Natural killer cell (primary cell): ENCODE measurements around the gene PDGFRA. TPM values are rescaled to one million over a fixed set of nuclear protein-coding genes. Genes with fewer than 3 reads are reported as not detected.

Experiments
- ATAC-seq, 3 donors: fragments of 150-1000 bp in 2 of 3; fragments of 200-7000 bp in 1 of 3; cut with Tn5 transposase; 1 replicate in 1 of 3; 2 replicates in 2 of 3; pipeline ENCODE4 v1.10.0; 2021; ENCODE audit warnings: mild to moderate bottlenecking in 2 of 3, moderate library complexity in 2 of 3
- DNase-seq, 2 donors: peaks; one replicate each; pipeline versions ENCODE4 v3.0.0 to v3.0.0-alpha.2; 2013 to 2021; ENCODE audit warnings: mixed read lengths in 1 of 2
- H3K27ac ChIP-seq: one replicate; pipeline ENCODE4 v1.5.1; 2013; ENCODE audit warnings: mild to moderate bottlenecking, low read length
- H3K27me3 ChIP-seq: one replicate; pipeline ENCODE4 v1.6.1; 2013; ENCODE audit warnings: low read length; ENCODE audit not compliant: control insufficient read depth, insufficient read depth
- H3K36me3 ChIP-seq: one replicate; pipeline ENCODE4 v1.6.1; 2013; ENCODE audit warnings: low read length; ENCODE audit not compliant: control insufficient read depth, insufficient read depth
- H3K4me1 ChIP-seq: one replicate; pipeline ENCODE4 v1.6.1; 2013; ENCODE audit warnings: low read length; ENCODE audit not compliant: control insufficient read depth, insufficient read depth
- H3K4me3 ChIP-seq: one replicate; pipeline ENCODE4 v1.5.1; 2013; ENCODE audit warnings: low read length
- H3K9me3 ChIP-seq: one replicate; pipeline ENCODE4 v1.6.1; 2013; ENCODE audit warnings: low read length; ENCODE audit not compliant: control insufficient read depth, insufficient read depth
- H3K27ac Mint-ChIP-seq, 2 donors: one replicate each; pipeline ENCODE4 v1.8.0; 2022; ENCODE audit warnings: mild to moderate bottlenecking in 2 of 2, mixed read lengths in 2 of 2, moderate library complexity in 1 of 2
- H3K27me3 Mint-ChIP-seq, 2 donors: one replicate each; pipeline ENCODE4 v1.8.0; 2022; ENCODE audit warnings: low read depth in 2 of 2, mixed read lengths in 2 of 2
- H3K36me3 Mint-ChIP-seq: one replicate; pipeline ENCODE4 v1.8.0; 2022; ENCODE audit warnings: mixed read lengths
- H3K4me1 Mint-ChIP-seq, 2 donors: one replicate each; pipeline ENCODE4 v1.8.0; 2022; ENCODE audit warnings: mixed read lengths in 2 of 2
- H3K4me3 Mint-ChIP-seq: one replicate; pipeline ENCODE4 v1.8.0; 2022; ENCODE audit warnings: mild to moderate bottlenecking, moderate library complexity, mixed read lengths
- H3K9me3 Mint-ChIP-seq, 2 donors: one replicate each; pipeline ENCODE4 v1.8.0; 2022; ENCODE audit warnings: mixed read lengths in 2 of 2
- CTCF ChIP-seq: fragments of 200-600 bp; IDR thresholded peaks from one replicate; pipeline ENCODE4 v1.8.0; 2022; ENCODE audit warnings: antibody characterized with exemption
- WGBS: methylation state at CpG from one replicate; pipeline ENCODE4 v1.1.7; 2013; ENCODE audit warnings: missing lambda C conversion rate; ENCODE audit not compliant: insufficient coverage; 5-methylcytosine and 5-hydroxymethylcytosine counted together
- intact Hi-C: fragments of 100-400 bp; cut with micrococcal nuclease; formaldehyde crosslinking; loops from one replicate; pipeline ENCODE4 v1.14.2; 2022
- total RNA-seq, 4 donors: library from RNA; stranded (reverse); fragments of 120-200 nt in 1 of 4; gene quantifications; one replicate each; pipeline versions ENCODE4 v1.2.3 to v1.2.4, GENCODE V29; 2013 to 2022

PDGFRA gene
- total RNA-seq, 3 donors from 2014 or later (not counting 1 experiment from before 2014, with no cell fraction given): 0.05 TPM; not detected in 2

- H3K9me3 Mint-ChIP-seq: no peaks in the 10 kb centered on the region
- ATAC-seq: no peak
- intact Hi-C loops: no loop called here
- H3K4me3 Mint-ChIP-seq: no peak overlapping the region
- H3K27ac ChIP-seq: no peak overlapping the region
- no peak overlapping the region for H3K4me3 ChIP-seq
- H3K4me1 Mint-ChIP-seq: no peaks in the 10 kb centered on the region
- H3K36me3 Mint-ChIP-seq: no peaks in the 10 kb centered on the region
- TF ChIP-seq CTCF: no peak
- no peaks in the 10 kb centered on the region for H3K36me3 ChIP-seq
- no peaks in the 10 kb centered on the region for H3K9me3 ChIP-seq
- no peak for DNase-seq
- H3K4me1 ChIP-seq: no peaks in the 10 kb centered on the region
- no peaks in the 10 kb centered on the region for H3K27me3 ChIP-seq
- no peak overlapping the region for H3K27ac Mint-ChIP-seq
- 44% methylated on average over 1 of the region's 1 CpG for WGBS
- H3K27me3 Mint-ChIP-seq: peaks cover 3 to 5% of the 10 kb centered on the region in 2 donors
These were observed 43.2 kb upstream of the PDGFRA start for GRCh38 chr4:54185866-54186265.

- intact Hi-C loops: no loop called here
These were observed 42.7 kb upstream of the PDGFRA start for GRCh38 chr4:54186371-54186770.

GRCh38 chr4:54187148-54187547 is 41.9 kb upstream of the PDGFRA start:
- H3K27me3 Mint-ChIP-seq: peaks cover 3 to 5% of the 10 kb centered on the region in 2 donors
- WGBS: 93% methylated on average over 9 of the region's 9 CpGs
- H3K9me3 Mint-ChIP-seq: no peaks in the 10 kb centered on the region
- Histone ChIP-seq H3K27me3 (no peaks in the 10 kb centered on the region), H3K9me3 (no peaks in the 10 kb centered on the region), H3K36me3 (no peaks in the 10 kb centered on the region), H3K4me3 (no peak overlapping the region), H3K4me1 (no peaks in the 10 kb centered on the region), H3K27ac (no peak overlapping the region)
- ATAC-seq (no peak), DNase-seq (no peak)
- H3K4me1 Mint-ChIP-seq: no peaks in the 10 kb centered on the region
- H3K36me3 Mint-ChIP-seq: no peaks in the 10 kb centered on the region
- no peak overlapping the region for H3K27ac Mint-ChIP-seq
- no peak for TF ChIP-seq CTCF
- H3K4me3 Mint-ChIP-seq: no peak overlapping the region
- intact Hi-C loops: no loop called here

More at GRCh38 chr4:54186371-54186770, 42.7 kb upstream of the PDGFRA start:
- Histone ChIP-seq H3K4me1 (no peaks in the 10 kb centered on the region), H3K36me3 (no peaks in the 10 kb centered on the region), H3K4me3 (no peak overlapping the region), H3K27ac (no peak overlapping the region), H3K9me3 (no peaks in the 10 kb centered on the region), H3K27me3 (no peaks in the 10 kb centered on the region)
- Mint-ChIP-seq H3K36me3 (no peaks in the 10 kb centered on the region), H3K9me3 (no peaks in the 10 kb centered on the region), H3K4me3 (no peak overlapping the region), H3K27me3 (peaks cover 3 to 5% of the 10 kb centered on the region in 2 donors), H3K4me1 (no peaks in the 10 kb centered on the region), H3K27ac (no peak overlapping the region)
- DNase-seq: no peak
- no peak for ATAC-seq
- WGBS: 79% methylated on average over 2 of the region's 6 CpGs
- TF ChIP-seq CTCF: no peak

- H3K27ac ChIP-seq: no peak overlapping the region
- no peak overlapping the region for H3K4me3 ChIP-seq
- H3K4me1 Mint-ChIP-seq: no peaks in the 10 kb centered on the region
- no peak overlapping the region for H3K4me3 Mint-ChIP-seq
- no peak for TF ChIP-seq CTCF
- H3K27me3 Mint-ChIP-seq: peaks cover 0 to 5% of the 10 kb centered on the region in 2 donors
- ATAC-seq (no peak), DNase-seq (no peak)
- intact Hi-C loops: no loop called here
- WGBS: 75% methylated on average over 1 of the region's 2 CpGs
- no peaks in the 10 kb centered on the region for H3K36me3 Mint-ChIP-seq
- H3K27me3 ChIP-seq: no peaks in the 10 kb centered on the region
- H3K9me3 Mint-ChIP-seq: no peaks in the 10 kb centered on the region
- no peak overlapping the region for H3K27ac Mint-ChIP-seq
- no peaks in the 10 kb centered on the region for H3K4me1 ChIP-seq
- no peaks in the 10 kb centered on the region for H3K9me3 ChIP-seq
- no peaks in the 10 kb centered on the region for H3K36me3 ChIP-seq
These were observed 40.0 kb upstream of the PDGFRA start for GRCh38 chr4:54189140-54189539.
